Endothelial cell of umbilical vein (primary cell): ENCODE measurements around the gene ARID5A. TPM values are rescaled to one million over a fixed set of nuclear protein-coding genes. Genes with fewer than 3 reads are reported as not detected.

ENCODE experiments used
- BruUV-seq: library from RNA; stranded (reverse); fragments of 400-500 nt; replicated peaks from 2 replicates; lab custom pipeline; 2021; lab: Mats Ljungman, UMichigan
- CTCF ChIA-PET: fragments of 300-600, 350-600 bp; sonication (Branson Sonifier 250); formaldehyde crosslinking; loops from one replicate; lab custom pipeline; 2021; ENCODE audit warnings: antibody characterized with exemption, inconsistent platforms; lab: Charles Lee
- POLR2A ChIA-PET: fragments of 300-600, 350-600 bp; sonication (Branson Sonifier 250); formaldehyde crosslinking; loops from one replicate; lab custom pipeline; 2021; ENCODE audit warnings: antibody characterized with exemption, inconsistent platforms; lab: Charles Lee
- DNase-seq: peaks from one replicate; pipeline ENCODE4 v3.0.0-alpha.2; 2011; ENCODE audit warnings: low read depth, low spot score
- FAIRE-seq: peaks from 2 replicates; lab custom pipeline; 2011; peaks lifted over from hg19 to GRCh38; lab: Jason Lieb, UNC
- H2AFZ ChIP-seq: 2 replicates; pipeline ENCODE4 v1.6.0; 2012; ENCODE audit warnings: low read depth, low read length, control low read depth, inconsistent platforms
- H3K27ac ChIP-seq: 2 replicates; pipeline ENCODE4 v1.5.1; 2011; ENCODE audit warnings: low read depth, mild to moderate bottlenecking, control low read depth, low read length, moderate library complexity; ENCODE audit not compliant: insufficient read depth
- H3K27me3 ChIP-seq, 2 experiments: 2 replicates each; pipeline versions ENCODE4 v1.6.0 to v1.6.1; 2011; ENCODE audit warnings: low read length in 2 of 2, mixed read lengths in 1 of 2; ENCODE audit not compliant: control insufficient read depth in 2 of 2, insufficient read depth in 2 of 2
- H3K36me3 ChIP-seq, 2 experiments: 2 replicates in 1 of 2; 3 replicates in 1 of 2; pipeline ENCODE4 v1.5.1; 2011; ENCODE audit warnings: low read length in 2 of 2, mild to moderate bottlenecking in 1 of 2, moderate library complexity in 1 of 2; ENCODE audit not compliant: control insufficient read depth in 2 of 2, insufficient read depth in 2 of 2; ENCODE audit errors: extremely low read depth in 1 of 2
- H3K4me1 ChIP-seq: 3 replicates; pipeline ENCODE4 v1.5.1; 2011; ENCODE audit warnings: mild to moderate bottlenecking, low read length; ENCODE audit not compliant: control insufficient read depth, insufficient read depth; ENCODE audit errors: extremely low read depth
- H3K4me2 ChIP-seq: 2 replicates; pipeline ENCODE4 v1.6.1; 2011; ENCODE audit warnings: low read length, control low read depth, mixed read lengths; ENCODE audit not compliant: insufficient read depth
- H3K4me3 ChIP-seq, 3 experiments: fragments of 200-600 bp in 1 of 3; sonication (generic), shearing (Covaris generic) in 1 of 3; replicated peaks in 1 of 3; 2 replicates each; pipeline ENCODE4 v1.5.1; 2011 to 2016; ENCODE audit warnings: control low read depth in 3 of 3, low read length in 3 of 3, mild to moderate bottlenecking in 2 of 3, inconsistent platforms in 1 of 3, low read depth in 1 of 3, moderate library complexity in 1 of 3; ENCODE audit not compliant: insufficient read depth in 1 of 3
- H3K79me2 ChIP-seq: 2 replicates; pipeline ENCODE4 v1.6.0; 2012; ENCODE audit warnings: low read length, inconsistent platforms; ENCODE audit not compliant: control insufficient read depth, insufficient read depth
- H3K9ac ChIP-seq: replicated peaks from 2 replicates; pipeline ENCODE3; 2011; ENCODE audit warnings: low read length, control low read depth; ENCODE audit not compliant: insufficient read depth; ENCODE audit errors: extremely low read depth
- H3K9me1 ChIP-seq: replicated peaks from 3 replicates; pipeline ENCODE4 v1.6.0; 2011; ENCODE audit warnings: mild to moderate bottlenecking, low read length; ENCODE audit not compliant: control insufficient read depth, insufficient read depth; ENCODE audit errors: extremely low read depth
- H3K9me3 ChIP-seq: replicated peaks from 2 replicates; pipeline ENCODE4 v1.5.1; 2012; ENCODE audit warnings: low read length, inconsistent platforms; ENCODE audit not compliant: control insufficient read depth, insufficient read depth
- H4K20me1 ChIP-seq: replicated peaks from 2 replicates; pipeline ENCODE3; 2011; ENCODE audit warnings: mild to moderate bottlenecking, low read length; ENCODE audit not compliant: control insufficient read depth, insufficient read depth; ENCODE audit errors: extremely low read depth
- EZH2 ChIP-seq: IDR thresholded peaks from 2 replicates; pipeline ENCODE4 v1.6.1; 2012; ENCODE audit warnings: borderline replicate concordance, low read depth, mild to moderate bottlenecking, moderate library complexity, low read length, inconsistent platforms; ENCODE audit not compliant: severe bottlenecking
- FOS ChIP-seq: IDR thresholded peaks from 2 replicates; pipeline ENCODE4 v1.6.1; 2011; ENCODE audit warnings: mild to moderate bottlenecking, low read length, moderate library complexity, borderline replicate concordance; ENCODE audit not compliant: insufficient read depth
- GATA2 ChIP-seq: IDR thresholded peaks from 2 replicates; pipeline ENCODE4 v1.7.0; 2011; ENCODE audit warnings: low read depth, mild to moderate bottlenecking, moderate library complexity, mixed read lengths, low read length; ENCODE audit not compliant: insufficient read length, insufficient read depth
- JUN ChIP-seq: IDR thresholded peaks from 2 replicates; pipeline ENCODE4 v1.6.1; 2011; ENCODE audit warnings: borderline replicate concordance, low read depth; ENCODE audit not compliant: insufficient read length, insufficient read depth
- MYC ChIP-seq: IDR thresholded peaks from one replicate; pipeline ENCODE4 v1.6.1; 2011; ENCODE audit warnings: mild to moderate bottlenecking, low read depth, low read length
- POLR2A ChIP-seq: IDR thresholded peaks from 2 replicates; pipeline ENCODE4 v1.6.1; 2012; ENCODE audit warnings: low read depth, mild to moderate bottlenecking, control low read depth, low read length
- POLR2AphosphoS5 ChIP-seq: IDR thresholded peaks from 2 replicates; pipeline ENCODE4 v1.6.1; 2012; ENCODE audit warnings: low read depth, mild to moderate bottlenecking, control low read depth, low read length, moderate library complexity; ENCODE audit not compliant: insufficient read depth
- dilution Hi-C: fragments of 300-500 bp; cut with MboI; formaldehyde crosslinking; loops from one replicate; pipeline ENCODE4 v1.15.0; 2019; ENCODE audit warnings: low sequenced_read_pairs; ENCODE audit not compliant: extremely low pct_ligation_motif_present
- intact Hi-C: fragments of 100-400 bp; cut with micrococcal nuclease; formaldehyde crosslinking; loops from one replicate; pipeline ENCODE4 v1.10.0; 2022
- polyA plus RNA-seq, 4 experiments: library from polyadenylated mRNA; depleted of rRNA in 3 of 4; stranded (reverse) in 3 of 4; unstranded in 1 of 4; fragments of >200 nt; gene quantifications; 2 replicates each; pipeline versions ENCODE4 v1.2.1 to v1.2.3, GENCODE V29; 2011 to 2012; ENCODE audit warnings: missing spikeins in 1 of 4
- total RNA-seq: library from RNA; stranded (reverse); gene quantifications from 2 replicates; pipeline ENCODE4 v1.2.3, GENCODE V29; 2021
- TF ChIP-seq, protein P1 (sequence below), 2 donors: IDR thresholded peaks; 1 replicate in 1 of 2; 2 replicates in 1 of 2; pipeline ENCODE4 v1.5.1; 2011; ENCODE audit warnings: low read length in 2 of 2, mild to moderate bottlenecking in 2 of 2, moderate library complexity in 2 of 2, control low read depth in 1 of 2, inconsistent platforms in 1 of 2, low read depth in 1 of 2; ENCODE audit not compliant: insufficient read depth in 1 of 2; ENCODE audit errors: extremely low read depth in 1 of 2
- TF ChIP-seq, protein P2 (sequence below): IDR thresholded peaks from 2 replicates; pipeline ENCODE4 v1.6.1; 2011; ENCODE audit not compliant: insufficient read depth, insufficient read length

Gene ARID5A
- total and polyA plus RNA-seq, 2 donors (not counting 3 experiments of a cell fraction or from before 2014, with no cell fraction given), result 18.0 to 24.7 TPM

DNA sequence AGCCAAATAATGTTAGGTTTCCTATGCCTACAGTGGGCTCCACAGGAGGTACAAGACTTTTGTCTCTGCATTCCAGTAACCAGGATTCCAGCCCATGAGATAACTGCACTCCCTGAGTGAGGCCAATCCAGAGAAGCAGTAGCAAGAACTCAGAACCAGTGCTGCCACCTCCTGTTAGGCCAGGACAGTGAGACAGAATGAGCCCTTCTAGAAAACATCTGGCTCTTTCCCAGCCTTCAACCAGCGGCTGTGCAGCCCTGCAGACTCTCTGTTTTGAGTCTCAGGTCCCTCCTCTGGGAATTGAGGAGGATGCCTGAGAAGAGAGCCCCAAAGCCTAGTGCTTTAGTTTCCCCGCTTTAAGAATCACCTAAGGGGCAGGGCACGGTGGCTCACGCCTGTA, 44.2 kb downstream of the ARID5A start:
- ChIA-PET POLR2A (no interaction called here), CTCF (no interaction called here)
- H3K9me1 ChIP-seq, result no peaks in the 10 kb centered on the region
- H3K4me1 ChIP-seq, result no peaks in the 10 kb centered on the region
- peak; percentile 45 for DNase-seq
- intact Hi-C loops (no loop called here), dilution Hi-C loops (no loop called here)
- TF ChIP-seq, protein P1, sequence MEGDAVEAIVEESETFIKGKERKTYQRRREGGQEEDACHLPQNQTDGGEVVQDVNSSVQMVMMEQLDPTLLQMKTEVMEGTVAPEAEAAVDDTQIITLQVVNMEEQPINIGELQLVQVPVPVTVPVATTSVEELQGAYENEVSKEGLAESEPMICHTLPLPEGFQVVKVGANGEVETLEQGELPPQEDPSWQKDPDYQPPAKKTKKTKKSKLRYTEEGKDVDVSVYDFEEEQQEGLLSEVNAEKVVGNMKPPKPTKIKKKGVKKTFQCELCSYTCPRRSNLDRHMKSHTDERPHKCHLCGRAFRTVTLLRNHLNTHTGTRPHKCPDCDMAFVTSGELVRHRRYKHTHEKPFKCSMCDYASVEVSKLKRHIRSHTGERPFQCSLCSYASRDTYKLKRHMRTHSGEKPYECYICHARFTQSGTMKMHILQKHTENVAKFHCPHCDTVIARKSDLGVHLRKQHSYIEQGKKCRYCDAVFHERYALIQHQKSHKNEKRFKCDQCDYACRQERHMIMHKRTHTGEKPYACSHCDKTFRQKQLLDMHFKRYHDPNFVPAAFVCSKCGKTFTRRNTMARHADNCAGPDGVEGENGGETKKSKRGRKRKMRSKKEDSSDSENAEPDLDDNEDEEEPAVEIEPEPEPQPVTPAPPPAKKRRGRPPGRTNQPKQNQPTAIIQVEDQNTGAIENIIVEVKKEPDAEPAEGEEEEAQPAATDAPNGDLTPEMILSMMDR (IDR thresholded peaks at IDR 0.05; ENCODE audit: extremely low read depth in 1 of 2, insufficient read depth in 1 of 2, low read depth in 1 of 2, low read length in 2 of 2), result peak; percentile 23 to 71
- no peak for TF ChIP-seq JUN
- H2AFZ ChIP-seq, result no peak overlapping the region
- H4K20me1 ChIP-seq, result no peaks in the 10 kb centered on the region
- no peak overlapping the region for H3K27ac ChIP-seq
- H3K9ac ChIP-seq, result no peak overlapping the region
- BruUV-seq, result no TSS peak
- H3K4me2 ChIP-seq, result no peak overlapping the region
- H3K36me3 ChIP-seq, result no peaks in the 10 kb centered on the region
- no peak for FAIRE-seq
- no peaks in the 10 kb centered on the region for H3K27me3 ChIP-seq
- no peaks in the 10 kb centered on the region for H3K9me3 ChIP-seq
- H3K4me3 ChIP-seq, result no peak overlapping the region
- H3K79me2 ChIP-seq, result no peaks in the 10 kb centered on the region

DNA sequence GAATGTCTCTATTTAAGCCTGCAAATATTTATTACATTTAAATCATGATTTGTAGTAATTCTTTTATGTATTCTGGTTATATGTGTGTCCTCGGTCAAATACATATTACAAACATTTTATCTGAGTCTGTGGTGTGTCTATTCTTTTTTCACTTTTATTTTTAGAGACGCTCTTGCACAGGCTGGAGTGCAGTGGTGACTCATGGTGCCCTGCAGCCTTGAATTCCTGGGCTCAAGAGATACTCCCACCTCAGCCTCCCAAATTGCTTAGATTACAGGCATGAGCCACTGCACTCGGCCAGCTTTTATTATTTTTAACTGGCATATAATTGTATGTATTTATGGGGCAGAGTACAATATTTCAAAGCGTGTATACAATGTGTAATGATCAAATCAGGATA, 47.5 kb downstream of the ARID5A start:
- FAIRE-seq (no peak), DNase-seq (no peak)
- ChIA-PET POLR2A (no interaction called here), CTCF (interaction anchor here (2.6 kb wide), 1 partner anchor 29 kb away, joined by 15 read pairs; no protein-coding TSS in a partner anchor)
- no TSS peak for BruUV-seq
- Histone ChIP-seq H3K9me3 (no peaks in the 10 kb centered on the region), H2AFZ (no peak overlapping the region), H3K36me3 (no peaks in the 10 kb centered on the region), H3K9me1 (no peaks in the 10 kb centered on the region), H3K79me2 (no peaks in the 10 kb centered on the region), H3K27me3 (no peaks in the 10 kb centered on the region), H4K20me1 (no peaks in the 10 kb centered on the region), H3K4me3 (no peak overlapping the region), H3K9ac (no peak overlapping the region), H3K27ac (no peak overlapping the region), H3K4me1 (no peaks in the 10 kb centered on the region), H3K4me2 (no peak overlapping the region)
- intact Hi-C loops, result no loop called here
- TF ChIP-seq GATA2 (no peak), EZH2 (no peak), FOS (no peak), MYC (no peak), POLR2A (no peak), JUN (no peak), POLR2AphosphoS5 (no peak)
- TF ChIP-seq, protein P2, sequence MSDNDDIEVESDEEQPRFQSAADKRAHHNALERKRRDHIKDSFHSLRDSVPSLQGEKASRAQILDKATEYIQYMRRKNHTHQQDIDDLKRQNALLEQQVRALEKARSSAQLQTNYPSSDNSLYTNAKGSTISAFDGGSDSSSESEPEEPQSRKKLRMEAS, result no peak
- TF ChIP-seq, protein P1 (IDR thresholded peaks at IDR 0.05; ENCODE audit: extremely low read depth in 1 of 2, insufficient read depth in 1 of 2, low read depth in 1 of 2, low read length in 2 of 2), result no peak
- dilution Hi-C loops, result no loop called here
